HG03439 (cell line): ENCODE results near the gene CHTF18.

Experiments
- ATAC-seq: cut with Tn5 transposase; IDR thresholded peaks from one replicate; pipeline ENCODE4 v1.9.1; 2021; ENCODE audit warnings: mild to moderate bottlenecking, moderate library complexity; ENCODE audit not compliant: unreplicated experiment

CHTF18 gene

DNA sequence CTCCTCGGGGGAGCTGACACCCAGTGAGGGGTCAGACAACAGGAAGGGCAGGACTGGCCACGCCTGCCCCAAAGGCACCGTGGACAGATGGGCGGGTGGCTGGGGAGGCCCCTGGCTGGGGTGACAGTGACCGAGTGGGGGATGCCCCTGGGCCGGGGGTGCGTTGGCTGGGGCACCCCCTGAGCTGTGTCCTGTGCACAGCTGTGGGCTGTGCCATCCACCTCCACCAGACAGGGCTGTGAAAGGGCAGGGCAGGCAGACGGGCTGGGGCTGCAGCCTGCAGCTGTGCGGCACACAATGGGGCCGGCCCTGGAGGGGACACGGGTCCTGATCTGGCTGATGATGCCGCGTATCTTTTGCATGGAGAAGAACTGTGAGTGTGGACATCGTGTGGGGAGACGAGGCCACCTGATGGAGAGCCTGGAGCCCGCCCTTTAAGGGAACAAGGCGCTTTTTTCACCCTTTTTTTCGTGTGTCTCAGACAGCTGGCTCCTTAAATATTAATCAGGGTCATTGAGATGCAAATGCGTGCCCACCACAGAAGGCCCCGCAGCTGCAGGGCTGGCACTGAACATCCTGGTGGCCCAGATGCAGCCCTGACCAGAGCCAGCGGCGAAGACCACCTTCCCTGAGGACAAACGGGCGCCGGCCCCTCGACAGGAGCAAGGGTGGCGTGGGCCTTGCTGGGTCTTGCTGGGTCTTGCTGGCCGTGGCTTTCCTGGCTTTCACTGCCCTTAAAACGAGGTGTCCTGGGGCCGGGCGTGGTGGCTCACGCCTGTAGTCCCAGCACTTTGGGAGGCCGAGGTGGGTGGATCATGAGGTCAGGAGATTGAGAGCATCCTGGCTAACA is 54.5 kb downstream of the CHTF18 start:
- no peak for ATAC-seq

GRCh38 chr16:843771-844170 is 55.4 kb downstream of the CHTF18 start:
- ATAC-seq: no peak

DNA sequence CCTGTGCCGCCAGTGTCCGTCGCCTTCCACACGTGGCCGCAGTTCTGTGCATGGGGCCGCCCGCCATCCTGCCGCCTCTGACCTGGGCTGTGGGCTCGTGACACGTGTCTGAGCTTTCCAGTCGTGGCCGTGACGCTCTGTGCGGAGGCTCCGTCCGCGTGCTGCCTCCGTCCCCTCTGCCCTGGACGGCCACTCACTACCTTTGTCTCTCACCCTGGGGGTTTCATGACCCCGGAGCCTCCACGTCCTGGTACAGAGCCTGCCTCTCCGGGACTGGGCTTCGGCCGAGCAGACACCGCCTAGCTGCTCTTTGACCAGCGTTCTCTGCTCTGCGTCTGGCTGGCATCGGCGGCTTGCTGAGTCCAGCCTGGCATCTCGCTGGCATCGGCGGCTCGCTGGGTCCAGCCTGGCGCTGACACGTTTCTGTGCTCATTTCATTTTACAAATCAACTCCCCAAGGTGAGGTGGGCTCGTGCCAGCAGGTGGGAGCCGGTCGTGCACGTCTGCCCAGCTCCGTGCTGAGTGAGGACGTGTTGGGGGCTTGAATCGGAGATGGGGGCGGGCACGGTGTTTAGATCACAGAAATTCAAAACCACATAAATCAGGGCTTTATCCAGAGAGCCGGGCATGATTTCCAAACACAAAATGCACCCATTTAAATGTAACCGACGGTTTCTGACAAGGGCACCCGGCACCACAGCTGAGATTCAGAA is 56.4 kb downstream of the CHTF18 start:
- ATAC-seq: no peak

DNA sequence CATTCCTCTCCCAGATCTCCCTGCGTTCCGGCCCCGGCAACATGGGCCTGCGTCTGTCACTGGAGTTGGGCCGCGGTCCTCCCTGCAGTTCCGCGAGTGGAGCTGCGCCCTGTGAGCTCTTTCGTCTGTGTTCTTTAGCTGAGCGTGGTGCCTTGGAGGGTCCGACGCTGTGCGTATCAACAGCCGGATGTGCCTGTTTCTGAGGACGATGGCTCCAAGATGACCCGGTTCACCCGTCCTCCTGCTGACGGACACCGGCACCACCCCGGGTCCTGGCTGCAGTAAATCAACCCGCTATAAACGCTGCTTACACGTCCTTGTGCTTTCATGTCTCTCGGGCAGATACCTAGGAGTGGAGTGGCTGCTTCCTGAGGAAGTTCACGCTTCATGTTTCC is 56.9 kb downstream of the CHTF18 start:
- ATAC-seq: no peak

GRCh38 chr16:847151-847550 is 58.7 kb downstream of the CHTF18 start:
- ATAC-seq: no peak
